ENCODE data around the gene LRFN2. TPM values are rescaled to one million over a fixed set of nuclear protein-coding genes. Genes with fewer than 3 reads are reported as not detected.

Gene LRFN2
- polyA plus RNA-seq, 1 experiment, result not detected

GRCh38 chr6:40439026-40439800 is 148.0 kb downstream of the LRFN2 start:
- H3K27ac ChIP-seq (ENCODE audit: low read depth, low read length), result no peak overlapping the region
- no peaks in the 10 kb centered on the region for H3K9me3 ChIP-seq (ENCODE audit: control insufficient read depth, insufficient read depth, low read length)
- no peak for TF ChIP-seq CTCF (IDR thresholded peaks at IDR 0.05; ENCODE audit: low read depth, low read length)
- ChIA-PET POLR2A (no interaction called here), CTCF (no interaction called here)
- DNase-seq (ENCODE audit: low read depth, low spot score), result no peak
- no peaks in the 10 kb centered on the region for H3K27me3 ChIP-seq (ENCODE audit: control insufficient read depth, insufficient read depth, low read length)
- no peak overlapping the region for H3K4me3 ChIP-seq (ENCODE audit: low read depth, low read length)

DNA sequence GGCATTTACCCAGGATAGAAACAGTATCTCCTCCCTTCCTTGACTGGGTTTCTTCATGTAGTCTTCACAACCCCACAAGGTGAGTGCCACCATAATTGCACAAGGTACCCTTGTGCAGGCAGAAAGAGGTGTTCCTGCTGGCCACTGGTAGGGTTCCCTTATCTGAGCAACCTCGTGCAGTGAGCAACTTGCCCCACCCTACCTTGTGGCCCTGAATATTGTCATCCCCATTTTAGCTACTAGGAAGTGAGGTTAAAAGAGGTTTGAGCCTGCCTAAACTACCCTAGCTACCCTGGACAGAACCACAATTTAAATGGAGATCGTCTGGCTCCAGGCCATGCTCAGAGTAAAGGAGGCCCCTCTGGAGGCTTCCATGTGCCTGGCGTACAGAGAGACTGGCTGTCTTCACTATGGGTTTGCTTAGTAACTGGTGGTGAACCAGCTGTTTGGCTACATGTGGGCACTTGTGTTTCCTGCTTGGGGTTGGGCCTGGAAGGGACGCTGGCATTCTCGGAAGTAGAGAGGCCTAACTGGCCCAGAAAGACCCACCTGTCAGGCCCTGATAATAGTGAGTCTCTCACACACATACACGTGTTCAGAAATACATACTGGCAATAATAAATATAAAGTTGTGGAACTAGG is 148.8 kb downstream of the LRFN2 start:
- no peak overlapping the region for H3K4me3 ChIP-seq (ENCODE audit: low read depth, low read length)
- TF ChIP-seq CTCF (IDR thresholded peaks at IDR 0.05; ENCODE audit: low read depth, low read length), result no peak
- DNase-seq (ENCODE audit: low read depth, low spot score), result no peak
- POLR2A ChIA-PET, result no interaction called here
- no peaks in the 10 kb centered on the region for H3K27me3 ChIP-seq (ENCODE audit: control insufficient read depth, insufficient read depth, low read length)
- H3K27ac ChIP-seq (ENCODE audit: low read depth, low read length), result no peak overlapping the region
- no peaks in the 10 kb centered on the region for H3K9me3 ChIP-seq (ENCODE audit: control insufficient read depth, insufficient read depth, low read length)
- CTCF ChIA-PET, result no interaction called here

- H3K27ac ChIP-seq (ENCODE audit: low read depth, low read length), result no peak overlapping the region
- no peak overlapping the region for H3K4me3 ChIP-seq (ENCODE audit: low read depth, low read length)
- DNase-seq (ENCODE audit: low read depth, low spot score), result no peak
- no peaks in the 10 kb centered on the region for H3K9me3 ChIP-seq (ENCODE audit: control insufficient read depth, insufficient read depth, low read length)
- H3K27me3 ChIP-seq (ENCODE audit: control insufficient read depth, insufficient read depth, low read length), result no peaks in the 10 kb centered on the region
- ChIA-PET POLR2A (no interaction called here), CTCF (no interaction called here)
- no peak for TF ChIP-seq CTCF (IDR thresholded peaks at IDR 0.05; ENCODE audit: low read depth, low read length)
These were observed 149.5 kb downstream of the LRFN2 start for GRCh38 chr6:40437631-40438030.

GRCh38 chr6:40436685-40437604 is 150.2 kb downstream of the LRFN2 start:
- Histone ChIP-seq H3K9me3 (ENCODE audit: control insufficient read depth, insufficient read depth, low read length) (no peaks in the 10 kb centered on the region), H3K4me3 (ENCODE audit: low read depth, low read length) (no peak overlapping the region), H3K27ac (ENCODE audit: low read depth, low read length) (no peak overlapping the region), H3K27me3 (ENCODE audit: control insufficient read depth, insufficient read depth, low read length) (no peaks in the 10 kb centered on the region)
- TF ChIP-seq CTCF (IDR thresholded peaks at IDR 0.05; ENCODE audit: low read depth, low read length), result no peak
- POLR2A ChIA-PET, result no interaction called here
- CTCF ChIA-PET, result interaction anchor here (0.8 kb wide), 1 partner anchor 113 kb away, joined by 3 read pairs; no protein-coding TSS in a partner anchor
- no peak for DNase-seq (ENCODE audit: low read depth, low spot score)
